GM18526 (cell line): ENCODE data around the gene PPM1H.

Experiments
- POLR2A ChIP-seq: IDR thresholded peaks from 3 replicates; pipeline ENCODE4 v1.6.1; 2011; ENCODE audit not compliant: insufficient read length; ENCODE audit errors: extremely low read depth

PPM1H gene

DNA sequence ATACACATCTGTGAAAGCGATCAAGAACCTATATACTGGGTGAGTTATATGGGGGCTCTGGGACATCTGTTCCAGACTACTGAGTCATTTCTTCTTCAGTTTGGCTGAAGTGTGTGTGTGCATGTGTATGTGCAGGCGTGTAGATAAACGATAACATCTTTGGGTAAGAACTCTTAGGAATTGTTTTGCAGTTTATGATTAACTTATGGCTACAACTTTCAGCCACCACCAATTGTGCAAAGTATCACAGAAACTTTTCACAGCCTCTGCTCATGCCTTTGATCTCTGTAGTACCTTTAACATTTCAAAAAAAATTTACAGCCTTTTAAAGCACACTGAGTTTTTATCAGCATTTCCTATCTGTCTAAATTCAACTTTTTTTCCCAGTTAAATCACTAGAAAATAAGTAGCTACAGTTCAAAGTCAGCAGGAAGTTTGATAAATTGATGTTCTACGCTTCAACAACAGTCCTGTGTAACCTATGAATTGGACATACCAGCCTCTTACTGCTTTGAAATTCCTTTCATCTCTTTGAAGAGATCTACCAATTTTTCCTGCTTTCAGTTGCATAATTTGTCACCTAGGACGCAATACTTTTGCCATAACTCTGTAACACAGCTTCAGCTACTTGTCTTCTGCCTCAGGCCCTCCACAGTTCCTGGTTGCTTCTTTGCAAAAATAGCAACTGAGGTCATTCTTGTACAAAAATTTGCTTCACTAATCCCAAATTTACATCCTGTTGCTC is 43.0 kb downstream of the PPM1H start:
- no peak for TF ChIP-seq POLR2A

DNA sequence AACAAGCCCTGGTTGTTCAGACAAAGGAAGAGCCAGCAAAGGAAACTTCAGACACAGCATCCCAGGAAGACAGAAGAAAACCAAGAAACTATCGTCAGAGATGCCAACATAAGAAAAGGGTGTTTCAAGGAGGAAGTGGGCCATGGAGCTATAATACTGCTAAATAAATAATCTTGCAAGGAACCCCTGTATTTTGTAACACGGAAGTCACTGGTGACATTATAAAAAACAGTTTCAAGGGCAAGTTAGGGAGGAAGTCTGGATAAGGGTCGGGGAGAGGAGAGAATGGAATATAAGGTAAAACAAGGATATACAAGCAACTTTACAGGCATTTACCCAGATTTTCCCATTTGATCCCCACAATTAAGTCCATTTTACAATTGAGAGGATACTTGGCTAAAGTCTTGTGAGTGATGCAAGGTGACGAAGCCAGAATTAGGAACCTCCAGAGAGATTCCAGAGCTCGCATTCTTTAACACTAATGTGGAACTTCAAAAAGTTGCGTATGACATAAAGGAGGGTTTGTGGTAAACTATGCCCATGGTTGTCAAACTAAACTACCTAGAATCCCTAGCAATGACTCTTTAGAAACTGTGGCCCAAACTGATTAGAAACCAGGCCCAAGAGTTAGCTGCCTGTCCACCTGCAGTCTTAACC is 46.4 kb downstream of the PPM1H start:
- no peak for TF ChIP-seq POLR2A

DNA sequence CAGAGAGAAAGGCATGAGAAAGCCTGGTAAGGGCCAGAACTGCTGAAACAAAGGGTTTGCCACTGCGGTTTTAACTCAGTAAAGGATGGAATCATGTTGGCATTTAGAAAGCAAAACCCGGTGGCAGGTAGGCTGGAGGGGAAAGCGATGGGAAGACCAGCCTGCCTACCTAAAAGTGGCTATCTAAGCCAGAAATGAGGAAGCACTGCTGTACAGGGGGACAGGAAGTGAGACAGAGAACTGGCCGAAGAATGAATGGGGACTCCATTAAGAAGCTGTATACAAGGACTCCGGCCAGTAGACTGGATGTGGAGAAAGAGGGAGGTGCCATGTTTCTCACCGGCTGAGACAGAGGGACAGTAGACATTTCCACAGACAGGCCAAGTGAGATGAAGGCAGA is 48.2 kb downstream of the PPM1H start:
- TF ChIP-seq POLR2A, result no peak

DNA sequence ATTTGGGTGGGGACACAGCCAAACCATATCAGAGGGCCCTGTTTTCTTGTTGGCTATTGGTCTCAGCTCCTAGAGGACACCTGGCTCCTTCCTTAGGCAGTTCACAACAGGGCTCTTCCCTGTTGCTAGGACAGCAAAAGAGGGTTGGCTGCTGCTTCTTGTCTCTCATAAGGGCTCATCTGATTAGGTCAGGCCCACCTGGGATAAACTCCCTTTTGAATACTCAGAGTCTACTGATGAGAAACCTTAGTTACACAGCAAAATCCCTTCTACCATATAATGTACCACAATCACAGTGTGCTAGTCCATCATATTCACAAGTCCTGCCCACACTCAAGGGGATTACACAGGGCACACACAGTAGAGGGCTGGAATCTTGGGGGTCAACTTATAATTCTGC is 49.7 kb downstream of the PPM1H start:
- TF ChIP-seq POLR2A, result no peak

DNA sequence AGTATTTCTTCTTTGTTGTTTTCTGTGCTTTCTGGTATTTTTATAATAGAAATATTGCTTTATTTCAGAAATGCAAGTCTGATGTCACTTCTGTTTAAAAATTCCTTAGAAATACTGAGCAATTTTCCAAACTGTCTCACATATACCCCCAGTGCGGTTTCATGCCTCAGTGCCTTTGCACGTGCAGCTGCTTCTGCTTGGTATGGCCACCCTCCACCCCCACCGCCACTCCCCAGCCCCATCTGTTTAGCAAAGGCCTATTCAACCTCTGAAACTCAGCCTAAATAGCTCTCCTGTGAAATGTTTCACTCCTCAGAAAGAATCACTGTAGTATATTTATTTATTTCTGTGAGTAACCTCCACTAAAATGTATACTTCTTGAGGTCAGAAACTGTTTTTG is 52.3 kb downstream of the PPM1H start:
- TF ChIP-seq POLR2A, result no peak

DNA sequence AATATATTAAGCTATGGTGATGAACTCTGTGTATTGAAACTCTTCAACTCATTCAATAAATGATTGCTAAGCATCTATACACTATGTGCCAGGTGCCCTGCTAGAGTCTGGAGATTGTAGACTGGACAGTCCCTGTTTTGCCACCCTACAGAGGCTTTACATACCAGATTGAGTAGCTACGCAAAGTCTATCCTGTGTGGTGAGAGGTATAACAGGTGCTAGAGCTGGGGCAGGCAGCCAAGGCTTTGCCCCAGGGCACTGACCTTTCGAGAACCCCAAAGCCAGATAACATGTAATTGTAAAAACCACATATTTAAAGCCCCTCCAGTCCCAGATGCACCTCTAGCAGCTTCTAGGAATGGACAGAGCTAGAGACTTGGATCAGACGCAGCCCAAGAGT is 52.8 kb downstream of the PPM1H start:
- TF ChIP-seq POLR2A, result no peak

DNA sequence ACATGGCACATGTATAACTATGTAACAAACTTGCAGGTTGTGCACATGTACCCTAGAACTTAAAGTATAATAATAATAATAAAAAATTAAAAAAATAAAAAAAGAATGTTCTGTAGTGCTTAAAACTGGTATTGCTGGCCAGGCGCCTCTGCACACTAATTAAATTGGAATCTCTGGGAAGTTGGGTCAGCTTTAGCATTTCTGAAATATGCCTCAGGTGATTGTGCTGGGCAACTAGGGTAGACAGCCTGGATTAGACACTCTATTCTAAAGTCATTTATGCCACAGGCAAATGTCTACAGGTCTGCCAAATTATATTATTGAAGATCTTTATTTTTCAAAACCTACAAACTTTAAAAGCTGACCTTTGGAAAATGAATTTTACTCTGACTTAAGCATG is 55.3 kb downstream of the PPM1H start:
- TF ChIP-seq POLR2A, result no peak

DNA sequence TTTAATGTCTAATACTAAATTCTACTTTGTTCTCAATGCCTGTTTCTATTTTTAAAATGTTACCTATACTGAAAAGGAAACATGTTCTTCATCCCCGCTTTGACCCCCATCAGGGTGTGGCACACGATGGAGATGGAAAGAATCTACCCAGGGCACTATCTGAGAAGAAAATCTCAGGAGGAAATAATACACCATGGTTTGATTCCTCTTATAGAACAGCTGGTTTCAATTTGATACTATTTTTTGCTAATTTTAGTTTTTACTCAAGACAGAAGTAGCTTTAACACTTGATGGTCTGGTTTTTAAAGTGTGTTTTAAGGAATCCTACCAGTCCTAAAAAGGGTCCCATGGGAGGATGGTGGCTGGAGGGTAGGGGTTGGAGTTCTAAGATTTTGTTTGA is 56.7 kb downstream of the PPM1H start:
- no peak for TF ChIP-seq POLR2A

DNA sequence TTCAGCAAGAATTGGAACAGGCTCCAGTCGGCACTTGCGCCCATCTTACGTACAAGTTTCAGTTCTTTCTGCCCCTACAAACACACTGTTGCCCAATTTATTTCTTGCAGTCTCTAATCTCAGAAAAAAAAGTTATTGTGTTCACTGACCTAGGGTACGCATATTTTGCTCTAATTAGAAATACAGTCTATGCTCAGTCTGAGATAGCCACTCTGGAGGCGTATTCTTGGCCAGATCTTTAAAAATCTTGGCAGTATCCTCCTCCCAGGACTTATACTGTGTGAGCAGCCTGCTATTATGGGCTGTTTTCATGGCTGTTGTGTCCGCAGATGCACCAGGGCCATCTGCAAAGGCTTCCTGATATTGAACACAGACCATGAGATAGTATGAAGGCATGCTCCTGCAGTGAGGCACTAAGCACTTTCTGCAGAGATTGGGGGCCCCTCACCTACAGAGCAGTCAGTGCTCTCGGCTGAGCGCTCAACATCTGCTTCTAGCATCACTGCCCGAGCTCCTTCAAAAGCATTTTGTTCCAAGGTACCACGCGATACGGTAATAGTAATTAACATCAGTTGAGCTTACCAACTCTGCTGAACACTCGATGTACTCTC is 57.9 kb downstream of the PPM1H start:
- TF ChIP-seq POLR2A, result no peak

DNA sequence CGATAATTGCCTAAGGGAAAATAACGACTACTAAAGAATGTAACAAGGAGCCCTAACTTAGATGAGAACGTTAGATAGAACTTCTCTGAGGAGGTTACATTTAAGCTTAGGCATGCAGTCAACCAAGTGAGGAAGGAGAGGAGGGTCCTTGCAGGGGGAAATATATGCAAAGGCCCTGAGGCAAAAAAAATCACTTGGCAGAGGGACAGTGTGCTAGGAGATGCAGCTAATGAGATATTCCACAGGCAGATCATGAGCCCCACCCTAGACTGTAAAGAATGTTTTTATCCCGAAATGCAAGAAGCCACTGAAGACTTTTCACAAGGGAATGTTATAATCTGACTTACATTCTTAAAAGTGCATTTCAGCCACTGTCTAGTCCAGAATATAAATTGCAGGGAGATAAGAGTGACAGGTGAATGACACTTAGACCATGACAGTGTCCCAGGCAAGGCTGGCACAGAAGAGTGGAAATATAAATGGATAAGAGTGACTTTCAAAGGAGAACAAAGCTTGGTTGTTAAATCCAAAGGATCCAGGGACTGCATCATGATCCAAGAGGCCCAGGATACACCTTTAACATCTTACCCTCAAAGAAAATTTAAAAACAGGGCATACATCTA is 61.0 kb downstream of the PPM1H start:
- TF ChIP-seq POLR2A, result no peak

DNA sequence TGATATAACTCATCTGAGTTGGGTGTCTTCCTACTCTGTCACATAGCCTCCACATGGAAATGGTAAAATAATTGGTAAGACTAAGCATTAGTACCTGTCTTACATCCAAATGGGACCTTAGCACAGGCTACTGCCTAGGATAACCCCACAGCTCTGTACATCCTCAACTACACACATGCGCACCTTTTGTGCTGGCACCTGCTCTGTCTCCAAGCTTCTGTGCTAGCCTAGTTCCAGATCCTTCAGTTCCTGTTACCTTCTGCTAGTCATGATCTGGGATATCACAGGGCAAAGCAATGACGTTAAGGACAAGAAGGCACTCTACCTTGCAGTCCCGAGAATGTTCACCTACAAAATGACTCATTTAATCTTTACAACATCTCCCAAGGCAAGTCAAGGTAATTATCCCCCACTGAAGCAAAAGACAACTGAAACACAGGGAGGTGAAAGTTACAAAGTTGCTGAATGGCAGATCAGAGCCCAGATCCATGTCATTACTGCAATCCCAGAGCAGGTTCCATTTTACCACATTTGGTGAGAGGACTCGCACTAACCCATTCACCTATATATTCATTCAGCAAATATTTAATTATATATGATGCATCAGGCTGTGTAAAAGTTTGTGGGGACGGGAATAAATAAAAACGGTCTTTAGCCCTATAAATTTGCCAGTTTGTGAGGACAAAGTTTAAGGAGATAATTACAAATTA is 61.7 kb downstream of the PPM1H start:
- no peak for TF ChIP-seq POLR2A

DNA sequence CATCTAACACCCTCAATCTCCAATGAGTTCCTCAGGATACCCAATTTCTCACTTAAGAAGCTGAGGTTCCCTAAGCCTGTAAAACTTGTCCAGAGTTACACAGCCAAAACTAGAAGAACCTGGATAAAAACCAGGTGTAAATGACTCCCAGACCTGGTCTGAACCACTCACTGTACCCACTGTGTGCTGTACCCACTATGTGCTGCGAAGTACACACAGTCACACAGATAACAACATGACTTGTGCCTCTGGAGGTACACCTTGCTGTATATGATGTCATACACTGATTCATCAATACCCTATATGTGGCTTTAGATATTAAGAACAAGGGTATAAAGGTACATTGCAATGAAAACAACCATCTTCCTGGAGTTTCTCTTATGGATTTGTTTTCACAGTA is 66.1 kb downstream of the PPM1H start:
- no peak for TF ChIP-seq POLR2A

DNA sequence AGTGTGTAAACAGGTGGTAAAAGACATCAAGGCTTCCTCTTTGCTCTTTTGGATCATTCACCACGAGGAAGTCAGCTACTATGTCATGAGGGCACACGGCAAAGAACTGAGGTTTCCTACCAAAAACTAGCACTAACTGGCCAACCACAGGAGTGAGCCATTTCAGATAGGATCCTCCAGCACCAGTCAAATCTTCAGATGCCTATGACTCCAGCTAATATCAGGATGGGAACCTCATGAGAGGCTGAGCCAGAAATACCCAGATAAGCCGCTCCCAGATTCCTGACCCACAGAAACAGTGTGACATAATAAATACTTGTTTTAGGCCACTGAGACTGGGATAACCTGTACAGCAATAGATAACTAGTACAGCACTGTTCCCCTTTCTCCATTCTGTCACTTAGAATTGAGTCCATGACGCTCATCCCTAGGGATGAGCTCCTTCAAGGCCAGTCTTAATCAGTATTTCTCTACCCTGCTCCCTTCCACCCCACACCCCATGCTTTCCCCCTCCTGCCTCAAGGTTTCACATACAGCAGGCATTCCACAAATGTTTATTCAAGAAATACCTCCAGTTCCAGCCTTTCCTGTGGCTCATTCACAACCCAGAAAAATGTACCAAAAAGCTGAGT is 68.4 kb downstream of the PPM1H start:
- no peak for TF ChIP-seq POLR2A

DNA sequence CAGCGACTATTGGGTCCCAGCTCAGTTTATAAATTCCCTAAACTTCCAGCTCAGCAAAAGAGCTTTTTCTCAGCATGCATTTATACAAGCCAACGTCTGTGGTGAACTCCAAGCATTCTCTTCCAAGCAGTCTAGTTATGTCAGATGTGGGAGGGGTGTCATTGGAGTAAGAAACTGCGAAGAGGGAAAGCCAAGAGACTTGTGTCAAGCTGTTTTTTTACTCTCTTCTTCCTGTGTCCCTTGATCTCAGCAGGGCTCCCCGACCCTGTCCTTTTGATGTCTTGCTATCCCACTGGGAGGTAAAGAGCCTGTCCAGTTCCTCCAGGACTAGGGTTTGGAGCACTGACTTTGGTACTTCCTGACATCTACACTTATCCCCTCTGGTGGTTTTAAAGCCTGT is 69.0 kb downstream of the PPM1H start:
- TF ChIP-seq POLR2A, result no peak

DNA sequence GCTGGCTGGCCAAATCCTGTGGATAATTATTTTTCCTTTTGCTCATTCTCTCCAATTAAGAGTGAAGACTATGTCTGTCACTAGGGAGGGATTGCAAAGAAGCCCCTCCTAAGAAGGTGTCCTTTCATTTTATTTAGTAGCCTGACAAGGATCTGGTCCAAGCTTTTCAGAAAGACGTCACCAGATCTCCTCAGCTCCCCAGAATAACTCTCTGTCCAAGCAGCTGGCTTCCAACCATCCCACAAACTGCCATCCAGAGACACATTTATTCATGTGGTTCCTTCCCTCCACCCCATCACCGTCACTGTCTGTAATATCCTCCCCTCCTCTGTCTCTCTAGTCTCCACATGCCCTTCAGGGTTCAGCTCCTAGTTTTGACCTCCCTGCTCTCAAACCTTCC is 69.9 kb downstream of the PPM1H start:
- no peak for TF ChIP-seq POLR2A
